HG03521 (cell line): ENCODE results near the gene ISG15.
"Not testable (repeated sequence)": the region's sequence is repeated elsewhere in the genome, so short reads cannot be mapped to it uniquely, and the experiment has no call there.

Experiments
- ATAC-seq: cut with Tn5 transposase; IDR thresholded peaks from one replicate; pipeline ENCODE4 v1.9.1; 2021; ENCODE audit warnings: mild to moderate bottlenecking, moderate library complexity; ENCODE audit not compliant: unreplicated experiment

Gene ISG15

GRCh38 chr1:993379-993995, 19.8 kb upstream of the ISG15 start:
- no peak for ATAC-seq

DNA sequence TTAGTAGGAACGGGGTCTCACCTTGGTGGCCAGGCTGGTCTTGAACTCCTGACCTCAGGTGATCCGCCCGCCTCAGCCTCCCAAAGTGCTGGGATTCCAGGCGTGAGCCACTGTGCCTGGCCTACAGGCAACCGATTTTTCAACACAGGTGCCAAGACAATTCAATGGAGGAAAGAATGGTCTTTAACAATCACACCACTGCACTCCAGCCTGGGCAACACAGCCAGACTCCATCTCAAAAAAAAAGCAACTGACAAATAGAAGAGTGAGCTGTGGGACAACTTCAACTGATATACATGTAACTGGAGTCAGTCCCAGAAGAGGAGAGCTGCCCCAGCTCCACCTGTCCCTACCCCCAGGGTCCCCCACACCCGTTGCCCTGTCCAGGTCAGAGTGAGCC, 18.8 kb upstream of the ISG15 start:
- not testable (repeated sequence) for ATAC-seq

- no peak for ATAC-seq
Observed at GRCh38 chr1:995665-996633, 17.3 kb upstream of the ISG15 start.

GRCh38 chr1:996851-997712, 16.2 kb upstream of the ISG15 start:
- ATAC-seq: no peak

DNA sequence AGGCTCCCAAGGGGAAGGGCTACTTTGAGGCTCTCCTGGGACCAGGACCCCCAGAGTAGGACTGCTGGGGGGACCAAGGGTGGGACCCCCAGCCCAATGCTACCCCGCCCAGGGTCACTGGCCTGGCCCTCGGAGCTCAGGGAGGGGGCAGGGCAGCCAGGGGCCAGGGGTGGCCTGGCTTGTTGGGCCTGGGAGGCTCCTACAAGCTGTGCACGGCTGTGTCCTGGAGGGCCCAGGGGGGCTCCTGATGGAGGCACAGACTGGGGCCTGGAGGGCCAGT, 15.6 kb upstream of the ISG15 start:
- ATAC-seq: no peak

- ATAC-seq: no peak
Observed at GRCh38 chr1:997993-998744, 15.1 kb upstream of the ISG15 start.

DNA sequence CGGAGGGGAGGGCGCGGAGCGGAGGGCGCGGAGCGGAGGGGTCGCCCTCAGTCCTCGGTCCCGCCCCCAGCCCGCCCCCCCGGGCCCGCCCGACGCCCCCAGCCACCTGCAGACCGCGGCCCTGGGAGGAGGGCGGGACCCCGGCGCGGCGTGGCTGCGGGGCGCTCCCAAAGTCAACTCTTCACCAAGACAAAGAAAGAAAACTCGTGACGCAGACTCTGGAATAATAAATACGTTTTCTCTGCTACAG, 14.6 kb upstream of the ISG15 start:
- no peak for ATAC-seq

GRCh38 chr1:998995-999724, 14.1 kb upstream of the ISG15 start:
- no peak for ATAC-seq

DNA sequence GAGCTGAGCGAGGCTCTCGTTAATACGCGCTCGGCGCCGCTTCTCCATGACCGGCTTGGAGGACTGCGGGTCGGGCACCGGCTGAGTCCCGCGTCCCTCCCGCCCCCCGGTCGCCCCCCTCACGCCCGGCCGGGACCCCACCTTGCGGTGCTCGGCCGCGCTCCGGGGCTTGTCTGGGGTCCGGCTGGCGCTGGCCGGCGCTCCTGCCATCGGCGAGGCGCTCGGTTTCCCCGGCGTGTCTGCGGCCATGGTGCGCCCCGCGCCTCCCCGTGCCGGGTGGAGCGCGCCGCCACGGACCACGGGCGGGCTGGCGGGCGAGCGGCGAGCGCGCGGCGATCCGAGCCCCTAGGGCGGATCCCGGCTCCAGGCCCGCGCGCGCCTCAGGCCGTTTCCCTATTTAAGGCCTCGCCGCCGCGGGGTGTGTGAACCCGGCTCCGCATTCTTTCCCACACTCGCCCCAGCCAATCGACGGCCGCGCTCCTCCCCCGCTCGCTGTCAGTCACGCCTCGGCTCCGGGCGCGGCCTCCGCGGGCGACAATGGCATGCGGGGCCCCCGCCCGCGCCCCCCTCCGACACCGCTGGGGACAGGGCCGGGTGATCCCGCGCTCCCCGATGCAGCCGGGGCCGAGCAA, 13.5 kb upstream of the ISG15 start, which contains the start of gene HES4:
TSS of gene HES4 (minus strand) at position 373 of the 632 bp plus-strand sequence. CDS start at position 249, 124 bp downstream.
- ATAC-seq: no peak

GRCh38 chr1:1000357-1001056, 12.8 kb upstream of the ISG15 start:
- no peak for ATAC-seq

DNA sequence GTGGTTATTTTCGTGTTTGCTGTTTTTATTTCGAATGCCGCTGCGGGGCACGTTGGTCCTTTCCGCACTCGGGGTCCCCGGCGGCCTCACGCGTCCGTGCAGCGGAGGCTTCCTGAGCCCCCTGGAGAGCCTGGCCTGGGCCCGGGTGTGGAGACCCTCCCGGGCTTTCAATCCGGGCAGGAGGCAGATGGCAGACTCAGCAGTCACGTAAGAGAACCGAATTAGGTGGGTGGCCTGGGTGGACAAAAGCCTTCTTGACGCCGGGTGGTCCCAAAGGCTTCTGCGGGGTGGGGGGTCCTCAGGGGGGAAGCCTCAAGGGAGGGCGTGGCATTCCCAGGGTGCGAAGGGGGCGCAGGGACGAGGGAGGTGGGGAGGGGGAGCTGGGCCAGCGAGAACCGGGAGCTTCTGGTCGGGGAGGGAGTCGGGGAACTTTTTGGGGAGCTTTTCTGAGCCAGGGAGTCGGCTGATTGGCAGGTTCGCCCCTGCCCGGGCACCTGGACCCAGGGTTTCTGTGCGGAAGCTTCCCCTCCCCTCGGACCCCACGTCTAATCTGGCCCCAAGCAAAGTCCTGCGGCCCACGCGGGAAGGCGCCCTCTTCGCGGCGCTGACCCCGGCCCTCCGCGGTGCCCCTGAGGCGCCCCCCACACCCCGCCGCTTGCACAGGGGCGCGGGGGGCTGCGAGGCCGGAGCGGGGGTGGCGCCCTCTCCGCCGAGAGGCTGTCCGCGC, 12.1 kb upstream of the ISG15 start:
- no peak for ATAC-seq

DNA sequence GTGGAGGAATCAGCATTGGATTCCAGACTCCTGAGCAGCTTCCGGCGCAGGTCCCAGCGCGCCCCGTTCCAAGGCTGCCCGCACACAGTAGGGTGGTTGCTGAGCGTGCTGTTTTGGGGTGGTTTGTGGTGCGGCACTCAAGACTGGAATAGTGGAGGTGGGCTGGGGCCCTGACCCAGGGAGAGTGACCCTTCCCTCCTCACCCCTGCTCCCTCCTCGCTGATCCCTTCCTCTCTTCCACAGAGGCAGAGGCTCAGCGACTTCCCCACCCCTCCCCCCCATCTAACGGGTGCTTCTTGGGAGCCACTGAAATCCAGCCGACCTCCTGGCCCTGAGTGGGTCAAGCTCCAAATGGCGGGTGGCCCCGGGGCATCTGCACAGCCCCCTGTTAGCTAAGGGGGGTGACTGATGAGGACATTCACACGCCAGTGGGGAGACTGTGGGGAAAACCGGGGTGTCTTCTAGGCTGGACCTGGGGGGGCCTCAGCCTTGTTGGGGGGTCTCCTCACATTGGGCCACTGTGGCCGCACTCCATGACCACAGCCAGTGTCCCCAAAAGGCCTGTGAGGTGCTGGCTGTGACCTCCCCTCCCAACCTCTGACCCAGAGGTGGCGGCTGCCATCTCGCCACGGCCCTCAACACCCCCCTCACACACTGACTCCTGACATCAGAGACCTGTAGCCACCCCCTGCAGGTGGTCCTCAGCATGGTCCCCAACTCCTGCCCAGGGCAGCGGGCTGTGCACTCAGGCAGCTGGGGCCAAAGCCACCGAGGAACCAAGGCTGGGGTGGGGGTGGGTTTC, 9.5 kb upstream of the ISG15 start:
- no peak for ATAC-seq

DNA sequence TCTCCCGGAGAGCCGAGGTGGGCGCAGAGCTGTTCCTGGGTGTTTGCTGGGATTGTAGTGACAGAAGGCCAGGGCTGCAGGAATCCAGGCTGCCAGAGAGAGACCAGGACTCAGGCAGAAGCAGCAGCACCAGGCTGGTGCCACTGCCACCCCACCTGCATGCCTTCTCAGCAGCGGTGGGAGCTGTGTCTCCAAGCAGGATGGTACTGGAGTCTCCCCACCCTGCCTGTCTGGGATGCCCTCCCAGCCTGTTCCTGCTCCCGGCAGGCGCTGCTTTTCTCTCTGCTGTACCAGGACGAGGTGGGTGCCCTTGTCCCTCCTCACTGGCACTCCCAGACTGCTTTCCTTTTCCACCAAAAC, 8.9 kb upstream of the ISG15 start:
- no peak for ATAC-seq

DNA sequence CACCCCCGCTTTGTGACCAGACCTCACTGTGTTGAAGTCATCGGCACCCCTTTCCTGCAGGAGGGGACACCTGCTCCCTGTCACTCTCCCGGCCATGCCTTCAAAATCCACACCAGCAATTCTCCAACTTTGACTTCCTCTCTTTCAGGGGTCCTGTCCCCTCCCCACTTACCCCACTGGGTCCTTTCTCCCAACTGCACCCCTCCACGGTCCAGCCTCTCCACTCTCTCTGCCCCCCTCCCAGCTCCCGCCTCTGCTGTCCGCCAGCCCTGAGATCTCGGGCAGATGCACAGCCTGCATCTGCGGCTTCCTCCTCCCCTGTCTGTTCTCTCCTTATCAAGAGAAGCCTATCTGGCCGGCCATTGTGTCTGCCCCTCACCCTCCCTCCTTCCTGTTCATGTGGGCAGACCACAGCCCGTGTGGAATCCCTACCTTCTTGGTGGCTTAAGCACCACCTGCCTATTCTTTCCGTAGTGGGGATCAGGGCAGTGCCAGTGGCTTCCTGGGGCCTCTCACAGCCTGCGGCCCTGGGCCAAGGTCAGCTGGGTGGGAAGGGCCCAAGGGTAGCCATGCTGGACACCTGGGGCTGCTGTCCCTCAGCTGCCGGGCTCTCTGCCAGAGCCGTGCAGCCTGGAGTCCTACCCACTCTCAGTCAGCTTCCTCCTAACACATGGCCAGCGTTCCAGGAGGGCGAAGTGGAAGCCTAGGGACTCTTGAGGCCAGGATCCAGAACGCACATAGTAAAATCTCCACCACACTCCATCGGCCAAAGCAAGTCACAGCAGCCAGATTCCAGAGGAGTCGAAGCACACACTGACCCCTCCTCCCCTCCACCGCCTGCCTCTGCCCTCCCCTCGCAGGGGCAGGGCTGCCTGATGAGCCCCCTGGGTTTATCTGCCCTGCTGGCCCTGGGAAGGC, 8.3 kb upstream of the ISG15 start:
- ATAC-seq: no peak

GRCh38 chr1:1005774-1006304, 7.5 kb upstream of the ISG15 start:
- no peak for ATAC-seq

GRCh38 chr1:1006305-1007159, 6.8 kb upstream of the ISG15 start:
- no peak for ATAC-seq
